HG02571 (cell line): Measurements from ENCODE around the gene WNT10A.

Source experiments
- ATAC-seq: cut with Tn5 transposase; IDR thresholded peaks from one replicate; pipeline ENCODE4 v1.9.1; 2021; ENCODE audit warnings: mild to moderate bottlenecking, moderate library complexity; ENCODE audit not compliant: unreplicated experiment

Gene WNT10A

GRCh38 chr2:218857371-218858137 lies 23.1 kb upstream of the WNT10A start:
- ATAC-seq = no peak

DNA sequence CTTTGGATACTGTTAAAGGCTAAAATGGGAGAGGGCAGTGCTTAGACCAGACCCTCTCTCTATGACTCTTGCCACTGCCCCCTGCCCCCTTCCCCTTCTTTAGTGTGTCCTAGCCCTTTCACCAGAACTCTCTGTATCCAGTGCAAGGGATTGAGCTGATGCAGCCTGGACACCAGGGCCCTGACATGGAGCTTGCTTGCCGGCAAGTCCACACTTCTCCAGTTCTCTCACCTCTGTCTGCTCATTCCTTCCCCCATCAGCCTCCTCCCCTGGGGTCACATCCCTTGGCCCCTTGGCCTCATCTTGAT lies 22.6 kb upstream of the WNT10A start:
- no peak for ATAC-seq

- ATAC-seq = no peak
Measured at GRCh38 chr2:218858671-218859555, 21.7 kb upstream of the WNT10A start.

DNA sequence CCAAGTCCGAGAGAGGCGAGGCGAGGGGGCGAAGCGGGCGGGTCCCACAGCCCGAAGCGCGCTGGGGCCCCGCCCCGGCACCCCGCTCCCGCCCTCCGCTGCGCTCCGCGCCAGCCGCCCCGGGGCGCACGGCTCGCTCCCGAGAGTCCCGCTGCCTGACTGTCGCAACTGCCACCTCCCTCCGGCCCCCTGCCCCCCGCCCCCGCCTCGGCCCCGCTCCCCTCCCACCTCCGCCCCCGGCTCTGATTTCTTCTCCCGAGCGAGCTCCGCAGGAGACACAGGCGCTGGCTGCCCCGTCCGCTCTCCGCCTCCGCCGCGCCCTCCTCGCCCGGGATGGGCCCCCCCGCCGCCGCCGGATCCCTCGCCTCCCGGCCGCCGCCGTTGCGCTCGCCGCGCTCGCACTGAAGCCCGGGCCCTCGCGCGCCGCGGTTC lies 21.1 kb upstream of the WNT10A start, which contains the start of gene WNT6:
Gene WNT6, plus strand, starts transcription at position 250 of the 432 bp plus-strand sequence. CDS start 233 bp downstream, outside the sequence.
- no peak for ATAC-seq

DNA sequence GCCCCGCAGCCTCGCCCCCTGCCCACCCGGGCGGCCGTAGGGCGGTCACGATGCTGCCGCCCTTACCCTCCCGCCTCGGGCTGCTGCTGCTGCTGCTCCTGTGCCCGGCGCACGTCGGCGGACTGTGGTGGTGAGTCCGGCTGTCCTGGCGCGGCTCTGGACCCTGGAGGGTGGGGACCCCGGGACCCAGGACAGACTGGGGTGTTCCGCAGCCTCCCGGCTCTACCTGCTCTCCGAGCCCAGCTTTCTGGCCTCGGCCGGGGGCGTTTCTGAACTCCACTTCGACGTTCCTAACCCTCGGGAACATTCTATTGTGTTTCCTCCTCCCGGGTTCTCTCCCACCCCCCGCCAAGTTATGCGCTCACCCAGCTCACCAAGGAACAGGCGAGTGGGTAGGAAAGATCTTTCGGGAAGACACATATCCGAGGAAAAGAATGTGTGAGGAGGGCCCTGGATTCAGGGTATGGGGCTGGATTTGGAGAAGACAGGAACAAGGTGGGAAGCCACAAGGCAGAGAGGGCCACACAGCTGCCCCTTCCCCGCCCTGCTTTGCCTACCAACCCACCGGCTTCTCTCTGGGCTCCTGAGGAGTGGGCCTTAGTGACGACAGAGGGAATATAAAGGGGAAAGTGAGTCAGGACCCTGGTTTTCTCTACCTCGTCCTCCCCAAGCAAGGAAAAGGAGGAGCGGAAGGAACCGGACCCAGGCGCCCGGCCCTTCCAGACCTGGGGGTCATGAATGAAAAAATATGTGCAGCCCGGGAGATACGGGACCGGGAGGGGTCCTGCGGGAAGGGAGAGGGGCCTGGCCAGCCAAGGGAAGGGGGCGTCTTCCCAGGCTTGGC lies 20.4 kb upstream of the WNT10A start:
- no peak for ATAC-seq

GRCh38 chr2:218860950-218861381 lies 19.7 kb upstream of the WNT10A start:
- ATAC-seq = no peak

GRCh38 chr2:218861645-218862318 lies 18.9 kb upstream of the WNT10A start:
- ATAC-seq = no peak

GRCh38 chr2:218863021-218863520 lies 17.6 kb upstream of the WNT10A start:
- no peak for ATAC-seq

DNA sequence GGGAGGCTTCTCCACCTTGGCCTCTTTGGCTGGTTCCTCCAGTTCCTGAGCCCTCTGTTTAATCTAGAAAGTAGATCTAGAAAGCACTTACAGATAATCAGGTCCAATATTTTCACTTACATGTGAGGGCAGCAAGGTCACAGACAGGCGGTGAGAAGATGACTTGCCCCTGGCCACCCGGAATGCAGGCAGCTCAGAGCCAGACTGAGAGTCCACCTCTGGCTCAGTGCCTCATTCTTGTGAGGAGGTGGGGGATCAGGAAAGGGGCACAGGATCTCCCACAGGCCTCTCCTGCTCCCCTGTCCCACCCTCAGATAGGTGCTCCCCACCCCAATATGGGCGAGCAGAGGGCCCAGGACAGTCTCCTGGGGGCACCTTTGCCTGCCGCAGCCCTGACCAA lies 15.3 kb upstream of the WNT10A start:
- ATAC-seq = no peak

GRCh38 chr2:218865999-218866398 lies 14.7 kb upstream of the WNT10A start:
- no peak for ATAC-seq

- no peak for ATAC-seq
Measured at GRCh38 chr2:218867900-218868299, 12.8 kb upstream of the WNT10A start.

- ATAC-seq = no peak
Measured at GRCh38 chr2:218869064-218869463, 11.6 kb upstream of the WNT10A start.

DNA sequence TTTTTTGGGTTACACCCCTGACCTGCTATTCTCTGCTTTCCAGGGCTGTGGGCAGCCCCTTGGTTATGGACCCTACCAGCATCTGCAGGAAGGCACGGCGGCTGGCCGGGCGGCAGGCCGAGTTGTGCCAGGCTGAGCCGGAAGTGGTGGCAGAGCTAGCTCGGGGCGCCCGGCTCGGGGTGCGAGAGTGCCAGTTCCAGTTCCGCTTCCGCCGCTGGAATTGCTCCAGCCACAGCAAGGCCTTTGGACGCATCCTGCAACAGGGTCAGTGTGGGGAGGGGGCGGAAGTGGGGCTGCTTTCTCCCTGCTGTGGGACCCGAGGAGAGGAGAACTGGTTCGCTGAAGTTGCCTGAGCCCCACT lies 9.7 kb upstream of the WNT10A start:
- ATAC-seq = no peak

- no peak for ATAC-seq
Measured at GRCh38 chr2:218871345-218872302, 9.0 kb upstream of the WNT10A start.

GRCh38 chr2:218872645-218873358 lies 7.8 kb upstream of the WNT10A start:
- ATAC-seq = no peak

DNA sequence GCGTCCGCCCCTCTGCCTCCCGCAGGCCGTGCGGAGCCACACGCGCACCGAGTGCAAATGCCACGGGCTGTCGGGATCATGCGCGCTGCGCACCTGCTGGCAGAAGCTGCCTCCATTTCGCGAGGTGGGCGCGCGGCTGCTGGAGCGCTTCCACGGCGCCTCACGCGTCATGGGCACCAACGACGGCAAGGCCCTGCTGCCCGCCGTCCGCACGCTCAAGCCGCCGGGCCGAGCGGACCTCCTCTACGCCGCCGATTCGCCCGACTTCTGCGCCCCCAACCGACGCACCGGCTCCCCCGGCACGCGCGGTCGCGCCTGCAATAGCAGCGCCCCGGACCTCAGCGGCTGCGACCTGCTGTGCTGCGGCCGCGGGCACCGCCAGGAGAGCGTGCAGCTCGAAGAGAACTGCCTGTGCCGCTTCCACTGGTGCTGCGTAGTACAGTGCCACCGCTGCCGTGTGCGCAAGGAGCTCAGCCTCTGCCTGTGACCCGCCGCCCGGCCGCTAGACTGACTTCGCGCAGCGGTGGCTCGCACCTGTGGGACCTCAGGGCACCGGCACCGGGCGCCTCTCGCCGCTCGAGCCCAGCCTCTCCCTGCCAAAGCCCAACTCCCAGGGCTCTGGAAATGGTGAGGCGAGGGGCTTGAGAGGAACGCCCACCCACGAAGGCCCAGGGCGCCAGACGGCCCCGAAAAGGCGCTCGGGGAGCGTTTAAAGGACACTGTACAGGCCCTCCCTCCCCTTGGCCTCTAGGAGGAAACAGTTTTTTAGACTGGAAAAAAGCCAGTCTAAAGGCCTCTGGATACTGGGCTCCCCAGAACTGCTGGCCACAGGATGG lies 7.1 kb upstream of the WNT10A start:
- ATAC-seq = no peak

DNA sequence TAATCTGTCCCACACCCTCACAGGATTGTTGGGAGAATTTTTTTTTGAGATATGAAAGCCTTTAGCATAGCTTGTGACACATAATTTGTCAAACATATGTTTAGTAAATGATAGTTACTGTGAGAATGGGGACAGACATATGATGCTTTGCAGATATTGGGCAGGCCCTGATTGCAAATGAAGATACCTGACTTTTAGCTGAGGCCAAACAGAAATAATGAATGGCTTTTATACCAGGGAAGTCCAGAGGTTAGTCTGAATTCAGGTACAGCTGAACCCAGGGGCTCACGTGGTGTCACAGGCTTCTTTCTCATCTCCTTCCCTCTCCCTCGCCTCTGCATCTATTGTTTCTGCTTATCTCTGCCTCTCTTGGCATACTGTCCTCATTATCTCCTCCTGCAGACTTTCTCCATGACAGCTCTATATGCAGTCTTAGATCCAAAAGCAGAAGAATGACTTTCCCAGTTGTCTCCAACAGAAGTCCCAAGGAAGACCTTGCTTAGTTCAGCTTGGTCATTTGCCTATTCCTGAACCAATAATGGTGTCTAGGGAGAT lies 4.9 kb upstream of the WNT10A start:
- no peak for ATAC-seq
